Heart left ventricle (tissue), 13 donors: ENCODE data around the gene FAM241A.
A peak's percentile ranks its signal among the peaks of the same experiment; 100 is the strongest.

Source experiments
- CTCF ChIP-seq, 12 donors: fragments of 200-600 bp; sonication (generic) in 4 of 12; IDR thresholded peaks; one replicate each; pipeline versions ENCODE4 v1.5.0 to v1.8.0; 2018 to 2022; ENCODE audit warnings: antibody characterized with exemption in 12 of 12, mild to moderate bottlenecking in 5 of 12
- POLR2A ChIP-seq, 2 donors: fragments of 450-650 bp; IDR thresholded peaks; one replicate each; pipeline ENCODE4 v1.6.1; 2017; ENCODE audit warnings: antibody characterized with exemption in 2 of 2, mild to moderate bottlenecking in 2 of 2, moderate library complexity in 2 of 2
- donor health status: ischemic (EF 13 %, LVEDD 7.1; RV severe dilation, severe dysfunction).
- donor health status: DM: no; HTN: yes; CAD: no.
- donor health status: DM: no; HTN: no; CAD: no.
- donor health status: ischemic (EF 25% LVEDD 6.9; RV normal size, moderate dysfunction).
- donor health status: ischemic (EF 25% LVEDD 5.7; RV mildly dilated, moderate dysfunction).
- donor health status: ischemic (EF 35%, LVEDD 5.7; RV mildly dilated, moderate dysfunction).
- donor health status: nonischemic (EF 11% LVEDD 7.7; RV severe dilation, severe dysfunction).
- donor health status: DM: yes; HTN: yes; CAD: no.
- donor health status: PGD.
- donor health status: ischemic (EF 29% LVEDD 5.4; RV normal size, mild dysfunction).
- donor health status: nonischemic (EF 23%, LVEDD 6.1; RV moderate dilation, normal function).

GRCh38 chr4:112099701-112100297 lies 45.5 kb upstream of the FAM241A start:
- TF ChIP-seq CTCF (IDR thresholded peaks at IDR 0.05), result peak; percentile 54 to 84 (median 74)
- TF ChIP-seq POLR2A (IDR thresholded peaks at IDR 0.05), result no peak
